K562 (cell line): Measurements from ENCODE around the gene MLH3. TPM values are rescaled to one million over a fixed set of nuclear protein-coding genes. Genes with fewer than 3 reads are reported as not detected.

Experiments used
- ATF3 ChIP-seq, 2 experiments: fragments of 450-650 bp in 1 of 2; sonication (generic) in 1 of 2; formaldehyde crosslinking in 1 of 2; IDR thresholded peaks in 1 of 2; conservative IDR thresholded peaks in 1 of 2; 2 replicates each; pipeline versions ENCODE4 v1.6.1 to v1.8.1; 2016 to 2023; ENCODE audit warnings: mild to moderate bottlenecking in 2 of 2, moderate library complexity in 2 of 2, inconsistent platforms in 1 of 2, missing genetic modification reagents in 1 of 2
- CC2D1A ChIP-seq: fragments of 450-650 bp; IDR thresholded peaks from 2 replicates; pipeline ENCODE4 v1.6.1; 2017; ENCODE audit warnings: mild to moderate bottlenecking
- CCAR2 ChIP-seq: fragments of 200-400 bp; formaldehyde crosslinking; IDR thresholded peaks from 2 replicates; pipeline ENCODE4 v1.6.1; 2017; ENCODE audit warnings: mild to moderate bottlenecking, low read depth, low read length
- E2F1 ChIP-seq: sonication (generic); formaldehyde crosslinking; IDR thresholded peaks from 2 replicates; pipeline ENCODE4 v1.8.1; 2023; ENCODE audit warnings: mild to moderate bottlenecking, missing genetic modification reagents, moderate library complexity
- E2F6 ChIP-seq, 2 experiments: IDR thresholded peaks; 2 replicates each; pipeline ENCODE4 v1.6.1; 2011; ENCODE audit warnings: borderline replicate concordance in 1 of 2, control low read depth in 1 of 2, low read depth in 1 of 2, low read length in 1 of 2, mild to moderate bottlenecking in 1 of 2, mixed read lengths in 1 of 2, moderate library complexity in 1 of 2; ENCODE audit not compliant: insufficient read depth in 1 of 2, insufficient read length in 1 of 2, poor library complexity in 1 of 2, severe bottlenecking in 1 of 2; ENCODE audit errors: extremely low read depth in 1 of 2
- ETV1 ChIP-seq: fragments of 450-650 bp; conservative IDR thresholded peaks from 2 replicates; pipeline ENCODE4 v1.6.1; 2016; ENCODE audit warnings: missing genetic modification characterization, control low read depth, low read depth, missing compliant biosample characterization
- FUS ChIP-seq: fragments of 200-400 bp; formaldehyde crosslinking; optimal IDR thresholded peaks from 2 replicates; pipeline ENCODE3; 2017; ENCODE audit warnings: low read depth, low read length
- HDAC8 ChIP-seq: fragments of 450-650 bp; IDR thresholded peaks from 2 replicates; pipeline ENCODE4 v1.6.1; 2016; ENCODE audit warnings: mild to moderate bottlenecking, missing genetic modification characterization, moderate library complexity, missing compliant biosample characterization
- NBN ChIP-seq: fragments of 450-650 bp; IDR thresholded peaks from 2 replicates; pipeline ENCODE4 v1.6.1; 2016; ENCODE audit warnings: low read depth, mild to moderate bottlenecking
- TFAP4 ChIP-seq: sonication (generic); formaldehyde crosslinking; IDR thresholded peaks from 2 replicates; pipeline ENCODE4 v1.8.0; 2022; ENCODE audit warnings: missing genetic modification reagents, mild to moderate bottlenecking, moderate library complexity, borderline replicate concordance
- THRA ChIP-seq: fragments of 450-650 bp; IDR thresholded peaks from 2 replicates; pipeline ENCODE4 v1.6.1; 2017; ENCODE audit warnings: mild to moderate bottlenecking, moderate library complexity
- ZNF175 ChIP-seq: fragments of 200-800 bp; sonication (Bioruptor generic); IDR thresholded peaks from 2 replicates; pipeline ENCODE4 v1.6.1; 2016; ENCODE audit warnings: low read depth, mild to moderate bottlenecking, missing genetic modification characterization, missing compliant biosample characterization
- ZNF324 ChIP-seq: fragments of 250-450 bp; sonication (Bioruptor Pico); IDR thresholded peaks from 2 replicates; pipeline ENCODE4 v1.4.0; 2020; ENCODE audit warnings: mild to moderate bottlenecking
- polyA plus RNA-seq, 8 experiments: library from polyadenylated mRNA; depleted of rRNA in 4 of 8; stranded (reverse) in 5 of 8; unstranded in 3 of 8; fragments of >200 nt; fragmentation: Nextera tagmentation in 2 of 8; fragmentation: Illumina TruSeq in 1 of 8; extraction: Ambion mirVana in 2 of 8; extraction: Trizol in 1 of 8; gene quantifications; 2 replicates each; pipeline versions ENCODE4 v1.2.1 to v1.2.3, GENCODE V29; 2011 to 2014; ENCODE audit warnings: inconsistent platforms in 1 of 8, missing spikeins in 1 of 8
- total RNA-seq, 7 experiments: library from RNA; depleted of rRNA in 6 of 7; stranded (reverse); fragments of >200 nt in 6 of 7; fragmentation: Illumina TruSeq in 2 of 7; extraction: Trizol in 2 of 7; gene quantifications; 2 replicates each; pipeline versions ENCODE4 v1.2.1 to v1.2.3, GENCODE V29; 2011 to 2021; ENCODE audit warnings: low replicate concordance in 1 of 7

Gene MLH3
- total and polyA plus RNA-seq, 9 of the 15 experiments (the other 6 are each of a cell fraction or from before 2014, with no cell fraction given) = 5.9 to 15.3 (median 10.7) TPM

GRCh38 chr14:75069121-75069810 lies 18.0 kb upstream of the MLH3 start, which contains the start of gene ZC2HC1C (continued):
- 0 out of 2 replicates have a peak, but pooled peaks have one; percentile 30 for TF ChIP-seq NBN
- no peak for TF ChIP-seq ZNF175 (CRISPR knock-in tag)
- no peak for TF ChIP-seq ZNF324
- peak; percentile 89 for TF ChIP-seq TFAP4 (CRISPR knock-in tag)
- no peak for TF ChIP-seq FUS
- TF ChIP-seq CCAR2 = no peak
- TF ChIP-seq CC2D1A = no peak; the same call in 1 of the 2 replicates
- TF ChIP-seq ATF3 (IDR thresholded peaks at IDR 0.05) = no peak
- TF ChIP-seq ATF3 (CRISPR knock-in tag; conservative IDR thresholded peaks at IDR 0.05) = no peak
- TF ChIP-seq THRA = peak; percentile 65
- TF ChIP-seq ETV1 (tag) = peak; percentile 62
- peak; percentile 58; the same call in 1 of the 2 replicates for TF ChIP-seq E2F1 (CRISPR knock-in tag)
- peak; percentile 92 to 99 for TF ChIP-seq E2F6 (IDR thresholded peaks at IDR 0.05; ENCODE audit: borderline replicate concordance in 1 of 2, extremely low read depth in 1 of 2, insufficient read depth in 1 of 2, insufficient read length in 1 of 2, low read depth in 1 of 2, low read length in 1 of 2, poor library complexity in 1 of 2, severe bottlenecking in 1 of 2)
- TF ChIP-seq HDAC8 (tag) = no peak
